ENCODE results near the gene SPPL3.

SPPL3 gene

GRCh38 chr12:120874547-120875245 is 29.5 kb downstream of the SPPL3 start:
- DNase-seq (ENCODE audit: low read depth in 2 of 2): no peak

- DNase-seq (ENCODE audit: low read depth in 2 of 2): no peak
Measured at GRCh38 chr12:120873226-120873625, 30.9 kb downstream of the SPPL3 start.

GRCh38 chr12:120872487-120872886 is 31.7 kb downstream of the SPPL3 start:
- DNase-seq (ENCODE audit: low read depth in 2 of 2): no peak

GRCh38 chr12:120870415-120870814 is 33.7 kb downstream of the SPPL3 start:
- no peak for DNase-seq (ENCODE audit: low read depth in 2 of 2)

GRCh38 chr12:120869376-120869775 is 34.8 kb downstream of the SPPL3 start:
- no peak for DNase-seq (ENCODE audit: low read depth in 2 of 2)

- DNase-seq (ENCODE audit: low read depth in 2 of 2): no peak
Measured at GRCh38 chr12:120866108-120866507, 38.0 kb downstream of the SPPL3 start.

- no peak for DNase-seq (ENCODE audit: low read depth in 2 of 2)
Measured at GRCh38 chr12:120865098-120865497, 39.1 kb downstream of the SPPL3 start.

GRCh38 chr12:120862664-120863063 is 41.5 kb downstream of the SPPL3 start:
- no peak for DNase-seq (ENCODE audit: low read depth in 2 of 2)

- DNase-seq (ENCODE audit: low read depth in 2 of 2): no peak
Measured at GRCh38 chr12:120861074-120861795, 42.9 kb downstream of the SPPL3 start.

GRCh38 chr12:120858306-120859088 is 45.7 kb downstream of the SPPL3 start:
- DNase-seq (ENCODE audit: low read depth in 2 of 2): no peak

GRCh38 chr12:120856980-120857379 is 47.2 kb downstream of the SPPL3 start:
- DNase-seq (ENCODE audit: low read depth in 2 of 2): no peak

GRCh38 chr12:120855823-120856588 is 48.2 kb downstream of the SPPL3 start:
- no peak for DNase-seq (ENCODE audit: low read depth in 2 of 2)

GRCh38 chr12:120854804-120855203 is 49.4 kb downstream of the SPPL3 start:
- no peak for DNase-seq (ENCODE audit: low read depth in 2 of 2)

GRCh38 chr12:120853188-120853587 is 51.0 kb downstream of the SPPL3 start:
- DNase-seq (ENCODE audit: low read depth in 2 of 2): no peak

- no peak for DNase-seq (ENCODE audit: low read depth in 2 of 2)
Measured at GRCh38 chr12:120851944-120852343, 52.2 kb downstream of the SPPL3 start.

- no peak for DNase-seq (ENCODE audit: low read depth in 2 of 2)
Measured at GRCh38 chr12:120851444-120851843, 52.7 kb downstream of the SPPL3 start.

- DNase-seq (ENCODE audit: low read depth in 2 of 2): no peak
Measured at GRCh38 chr12:120849765-120850164, 54.4 kb downstream of the SPPL3 start.

GRCh38 chr12:120847814-120848213 is 56.3 kb downstream of the SPPL3 start:
- no peak for DNase-seq (ENCODE audit: low read depth in 2 of 2)

GRCh38 chr12:120847392-120847791 is 56.8 kb downstream of the SPPL3 start:
- DNase-seq (ENCODE audit: low read depth in 2 of 2): no peak

GRCh38 chr12:120846721-120847120 is 57.4 kb downstream of the SPPL3 start:
- DNase-seq (ENCODE audit: low read depth in 2 of 2): no peak

- no peak for DNase-seq (ENCODE audit: low read depth in 2 of 2)
Measured at GRCh38 chr12:120845696-120846095, 58.5 kb downstream of the SPPL3 start.
